ENCODE results near the gene ZSCAN10. TPM values are rescaled to one million over a fixed set of nuclear protein-coding genes. Genes with fewer than 3 reads are reported as not detected.

The ZSCAN10 gene
- total RNA-seq, 3 donors from 2014 or later, result not detected

- Histone ChIP-seq H3K36me3 (no peaks in the 10 kb centered on the region), H3K9me3 (no peaks in the 10 kb centered on the region), H3K4me1 (no peaks in the 10 kb centered on the region), H3K27me3 (no peaks in the 10 kb centered on the region), H3K27ac (peak overlapping the region in 1 of 2 donors; percentile 53), H3K4me3 (peak overlapping the region; percentile 27 to 46 (median 35))
- no peak for DNase-seq (ENCODE audit: low spot score in 2 of 2)
- intact Hi-C loops (cut with DNase I; ENCODE audit: low total_unique reads), result no loop called here
- no peak for TF ChIP-seq POLR2A (IDR thresholded peaks at IDR 0.05)
- TF ChIP-seq, protein P1, sequence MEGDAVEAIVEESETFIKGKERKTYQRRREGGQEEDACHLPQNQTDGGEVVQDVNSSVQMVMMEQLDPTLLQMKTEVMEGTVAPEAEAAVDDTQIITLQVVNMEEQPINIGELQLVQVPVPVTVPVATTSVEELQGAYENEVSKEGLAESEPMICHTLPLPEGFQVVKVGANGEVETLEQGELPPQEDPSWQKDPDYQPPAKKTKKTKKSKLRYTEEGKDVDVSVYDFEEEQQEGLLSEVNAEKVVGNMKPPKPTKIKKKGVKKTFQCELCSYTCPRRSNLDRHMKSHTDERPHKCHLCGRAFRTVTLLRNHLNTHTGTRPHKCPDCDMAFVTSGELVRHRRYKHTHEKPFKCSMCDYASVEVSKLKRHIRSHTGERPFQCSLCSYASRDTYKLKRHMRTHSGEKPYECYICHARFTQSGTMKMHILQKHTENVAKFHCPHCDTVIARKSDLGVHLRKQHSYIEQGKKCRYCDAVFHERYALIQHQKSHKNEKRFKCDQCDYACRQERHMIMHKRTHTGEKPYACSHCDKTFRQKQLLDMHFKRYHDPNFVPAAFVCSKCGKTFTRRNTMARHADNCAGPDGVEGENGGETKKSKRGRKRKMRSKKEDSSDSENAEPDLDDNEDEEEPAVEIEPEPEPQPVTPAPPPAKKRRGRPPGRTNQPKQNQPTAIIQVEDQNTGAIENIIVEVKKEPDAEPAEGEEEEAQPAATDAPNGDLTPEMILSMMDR (IDR thresholded peaks at IDR 0.05), result no peak
- TF ChIP-seq POLR2AphosphoS5 (IDR thresholded peaks at IDR 0.05), result no peak
Measured at GRCh38 chr16:3065742-3066439, 33.2 kb downstream of the ZSCAN10 start.

- Histone ChIP-seq H3K27me3 (no peaks in the 10 kb centered on the region), H3K27ac (peak within 1 kb of the TSS; percentile 17 to 53), H3K9me3 (no peaks in the 10 kb centered on the region), H3K36me3 (no peaks in the 10 kb centered on the region), H3K4me3 (peak within 1 kb of the TSS; percentile 27 to 46 (median 35)), H3K4me1 (no peaks in the 10 kb centered on the region)
- TF ChIP-seq, protein P1 (IDR thresholded peaks at IDR 0.05), result no peak
- TF ChIP-seq POLR2A (IDR thresholded peaks at IDR 0.05) (no peak), POLR2AphosphoS5 (IDR thresholded peaks at IDR 0.05) (no peak)
- no peak for DNase-seq (ENCODE audit: low spot score in 2 of 2)
- intact Hi-C loops (cut with DNase I; ENCODE audit: low total_unique reads), result no loop called here
Measured at GRCh38 chr16:3065069-3065741, 33.9 kb downstream of the ZSCAN10 start, which contains the start of gene IL32. TSS of gene IL32 (plus strand) at chr16:3065640. CDS start at chr16:3065812, 172 bp downstream.

DNA sequence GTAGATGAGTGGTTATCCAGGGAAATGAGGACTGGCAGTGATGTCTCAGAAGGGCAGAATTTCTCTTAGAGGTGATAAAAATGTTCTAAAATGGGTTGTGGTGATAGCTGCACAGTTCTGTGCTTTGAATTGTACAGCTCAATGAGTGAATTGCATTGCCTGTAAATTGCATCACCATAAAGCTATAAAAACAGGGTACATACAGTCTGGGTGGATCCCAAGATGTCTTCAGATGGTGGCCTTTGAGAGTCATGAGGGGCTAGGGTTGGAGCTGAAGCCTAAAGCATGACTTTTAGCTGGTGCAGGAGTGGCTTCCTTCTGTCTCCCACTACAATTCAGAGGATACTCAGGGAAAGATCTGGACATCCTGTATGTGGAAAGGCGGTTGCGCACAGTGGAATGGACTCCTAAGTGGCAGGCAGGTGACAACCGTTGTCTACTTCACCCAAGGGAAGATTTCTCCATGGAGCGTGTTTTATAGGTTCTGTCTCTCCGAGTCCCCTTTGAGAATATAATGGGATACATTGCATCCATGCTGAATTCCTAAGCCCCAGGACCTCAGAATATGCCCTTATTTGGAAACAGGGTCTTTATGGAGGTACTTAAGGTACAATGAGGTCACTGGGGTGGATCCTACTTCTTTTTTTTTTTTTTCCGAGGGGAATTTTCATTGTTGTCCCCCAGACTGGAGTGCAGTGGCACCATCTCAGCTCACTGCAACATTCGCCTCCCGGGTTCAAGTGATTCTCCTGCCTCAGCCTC is 35.3 kb downstream of the ZSCAN10 start:
- DNase-seq (ENCODE audit: low spot score in 2 of 2), result no peak
- Histone ChIP-seq H3K4me1 (no peaks in the 10 kb centered on the region), H3K4me3 (no peak overlapping the region), H3K27ac (no peak overlapping the region), H3K27me3 (no peaks in the 10 kb centered on the region), H3K9me3 (no peaks in the 10 kb centered on the region), H3K36me3 (no peaks in the 10 kb centered on the region)
- intact Hi-C loops (cut with DNase I; ENCODE audit: low total_unique reads), result no loop called here
- TF ChIP-seq, protein P1 (IDR thresholded peaks at IDR 0.05), result no peak
- TF ChIP-seq POLR2AphosphoS5 (IDR thresholded peaks at IDR 0.05) (no peak), POLR2A (IDR thresholded peaks at IDR 0.05) (no peak)

DNA sequence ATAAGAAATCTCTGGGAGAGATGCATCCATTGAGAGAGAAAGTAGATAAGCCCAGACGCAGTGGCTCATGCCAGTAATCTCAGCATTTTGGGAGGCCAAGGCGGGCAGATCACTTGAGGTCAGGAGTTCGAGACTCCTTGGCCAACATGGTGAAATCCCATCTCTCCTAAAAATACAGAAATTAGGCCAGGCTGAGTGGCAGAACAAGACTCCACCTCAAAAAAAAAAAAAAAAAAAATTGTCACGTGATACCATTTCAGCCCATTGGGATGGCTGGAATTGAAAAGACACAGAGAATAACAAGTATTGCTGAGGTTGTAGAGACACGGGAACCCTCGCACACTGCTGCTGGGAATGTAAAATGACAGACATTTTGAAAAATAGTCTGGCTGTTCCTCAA is 36.5 kb downstream of the ZSCAN10 start:
- intact Hi-C loops (cut with DNase I; ENCODE audit: low total_unique reads), result no loop called here
- Histone ChIP-seq H3K27ac (no peak overlapping the region), H3K4me1 (no peaks in the 10 kb centered on the region), H3K4me3 (no peak overlapping the region), H3K27me3 (no peaks in the 10 kb centered on the region), H3K9me3 (no peaks in the 10 kb centered on the region), H3K36me3 (no peaks in the 10 kb centered on the region)
- TF ChIP-seq POLR2A (IDR thresholded peaks at IDR 0.05) (no peak), POLR2AphosphoS5 (IDR thresholded peaks at IDR 0.05) (no peak)
- TF ChIP-seq, protein P1 (IDR thresholded peaks at IDR 0.05), result no peak
- DNase-seq (ENCODE audit: low spot score in 2 of 2), result no peak

Data from breast epithelium (tissue), 4 donors.